ENCODE measurements around the gene ZBTB2.

GRCh38 chr6:151437401-151437800 is 46.0 kb upstream of the ZBTB2 start:
- TF ChIP-seq, protein P1, sequence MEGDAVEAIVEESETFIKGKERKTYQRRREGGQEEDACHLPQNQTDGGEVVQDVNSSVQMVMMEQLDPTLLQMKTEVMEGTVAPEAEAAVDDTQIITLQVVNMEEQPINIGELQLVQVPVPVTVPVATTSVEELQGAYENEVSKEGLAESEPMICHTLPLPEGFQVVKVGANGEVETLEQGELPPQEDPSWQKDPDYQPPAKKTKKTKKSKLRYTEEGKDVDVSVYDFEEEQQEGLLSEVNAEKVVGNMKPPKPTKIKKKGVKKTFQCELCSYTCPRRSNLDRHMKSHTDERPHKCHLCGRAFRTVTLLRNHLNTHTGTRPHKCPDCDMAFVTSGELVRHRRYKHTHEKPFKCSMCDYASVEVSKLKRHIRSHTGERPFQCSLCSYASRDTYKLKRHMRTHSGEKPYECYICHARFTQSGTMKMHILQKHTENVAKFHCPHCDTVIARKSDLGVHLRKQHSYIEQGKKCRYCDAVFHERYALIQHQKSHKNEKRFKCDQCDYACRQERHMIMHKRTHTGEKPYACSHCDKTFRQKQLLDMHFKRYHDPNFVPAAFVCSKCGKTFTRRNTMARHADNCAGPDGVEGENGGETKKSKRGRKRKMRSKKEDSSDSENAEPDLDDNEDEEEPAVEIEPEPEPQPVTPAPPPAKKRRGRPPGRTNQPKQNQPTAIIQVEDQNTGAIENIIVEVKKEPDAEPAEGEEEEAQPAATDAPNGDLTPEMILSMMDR (IDR thresholded peaks at IDR 0.05; ENCODE audit: low read length) = no peak
- TF ChIP-seq EZH2 (IDR thresholded peaks at IDR 0.05; ENCODE audit: borderline replicate concordance, low read length) = no peak

Measured in OCI-LY1 (cell line).